SU-DHL-6 (cell line): ENCODE data around the gene SEZ6L2.
"Not testable (repeated sequence)": the region's sequence is repeated elsewhere in the genome, so short reads cannot be mapped to it uniquely, and the experiment has no call there.

Experiments used
- EZH2phosphoT487 ChIP-seq: fragments of 200-600 bp; sonication (generic), shearing (Covaris generic); conservative IDR thresholded peaks from 2 replicates; pipeline ENCODE4 v1.6.1; 2018; ENCODE audit warnings: mild to moderate bottlenecking, antibody characterized with exemption, low read length, moderate library complexity, mixed read lengths
- TF ChIP-seq, protein P1 (sequence below): fragments of 200-600 bp; sonication (generic); IDR thresholded peaks from one replicate; pipeline ENCODE4 v1.5.1; 2017; ENCODE audit warnings: antibody characterized with exemption, mild to moderate bottlenecking, low read length, moderate library complexity; ENCODE audit not compliant: insufficient read depth, poor library complexity, severe bottlenecking

DNA sequence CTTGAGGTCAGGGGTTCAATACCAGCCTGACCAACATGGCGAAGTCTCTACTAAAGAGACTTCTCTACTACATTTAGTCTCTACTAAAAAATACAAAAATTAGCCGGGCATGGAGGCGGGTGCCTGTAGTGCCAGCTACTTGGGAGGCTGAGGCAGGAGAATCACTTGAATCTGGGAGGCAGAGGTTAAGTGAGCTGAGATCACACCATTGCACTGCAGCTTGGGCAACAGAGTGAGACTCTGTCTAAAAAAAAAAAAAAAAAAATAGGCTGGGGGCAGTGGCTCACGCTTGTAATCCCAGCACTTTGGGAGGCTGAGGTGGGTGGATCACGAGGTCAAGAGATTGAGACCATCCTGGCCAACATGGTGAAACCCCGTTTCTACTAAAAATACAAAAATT lies 10.5 kb upstream of the SEZ6L2 start:
- TF ChIP-seq, protein P1, sequence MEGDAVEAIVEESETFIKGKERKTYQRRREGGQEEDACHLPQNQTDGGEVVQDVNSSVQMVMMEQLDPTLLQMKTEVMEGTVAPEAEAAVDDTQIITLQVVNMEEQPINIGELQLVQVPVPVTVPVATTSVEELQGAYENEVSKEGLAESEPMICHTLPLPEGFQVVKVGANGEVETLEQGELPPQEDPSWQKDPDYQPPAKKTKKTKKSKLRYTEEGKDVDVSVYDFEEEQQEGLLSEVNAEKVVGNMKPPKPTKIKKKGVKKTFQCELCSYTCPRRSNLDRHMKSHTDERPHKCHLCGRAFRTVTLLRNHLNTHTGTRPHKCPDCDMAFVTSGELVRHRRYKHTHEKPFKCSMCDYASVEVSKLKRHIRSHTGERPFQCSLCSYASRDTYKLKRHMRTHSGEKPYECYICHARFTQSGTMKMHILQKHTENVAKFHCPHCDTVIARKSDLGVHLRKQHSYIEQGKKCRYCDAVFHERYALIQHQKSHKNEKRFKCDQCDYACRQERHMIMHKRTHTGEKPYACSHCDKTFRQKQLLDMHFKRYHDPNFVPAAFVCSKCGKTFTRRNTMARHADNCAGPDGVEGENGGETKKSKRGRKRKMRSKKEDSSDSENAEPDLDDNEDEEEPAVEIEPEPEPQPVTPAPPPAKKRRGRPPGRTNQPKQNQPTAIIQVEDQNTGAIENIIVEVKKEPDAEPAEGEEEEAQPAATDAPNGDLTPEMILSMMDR = not testable (repeated sequence)
- not testable (repeated sequence) for TF ChIP-seq EZH2phosphoT487
